Activated gamma-delta T cell treated with Interleukin-2 at 50 U/mL for 16 hours (primary cell): Measurements from ENCODE around the gene ZNF22.
A peak's percentile ranks its signal among the peaks of the same experiment; 100 is the strongest.

Source experiments
- DNase-seq: peaks from one replicate; pipeline ENCODE4 v3.0.0-alpha.2; 2020

Gene ZNF22

GRCh38 chr10:45000752-45001380 is at the start of gene ZNF22:
ZNF22 (plus strand) TSS chr10:45000923; CDS start chr10:45003369, 2,446 bp downstream.
- DNase-seq: peak; percentile 77

- no peak for DNase-seq
Observed at GRCh38 chr10:44951576-44952226, 49.0 kb upstream of the ZNF22 start.

DNA sequence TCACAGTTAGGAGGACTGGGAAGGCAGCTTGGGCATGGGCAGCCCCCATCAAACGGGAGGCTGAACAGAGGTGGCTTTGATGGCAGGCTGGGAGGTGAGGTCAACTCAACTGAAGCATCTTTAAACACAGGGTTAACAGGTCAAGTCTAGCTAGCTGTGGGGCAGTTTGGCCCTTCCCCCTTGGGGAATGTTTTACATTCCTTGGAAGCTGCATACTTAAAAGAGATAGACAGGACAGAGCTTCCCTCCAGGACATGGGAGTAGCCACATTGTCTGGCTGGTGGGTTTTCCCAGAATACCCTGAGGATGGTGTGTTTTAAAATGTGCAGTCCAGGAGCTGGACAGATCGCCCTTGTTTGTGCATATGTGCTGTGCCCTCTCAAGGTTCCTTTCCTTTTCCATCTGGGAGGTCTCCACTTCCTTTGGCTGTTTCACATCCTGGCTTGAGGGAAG is 47.9 kb upstream of the ZNF22 start:
- DNase-seq: no peak

DNA sequence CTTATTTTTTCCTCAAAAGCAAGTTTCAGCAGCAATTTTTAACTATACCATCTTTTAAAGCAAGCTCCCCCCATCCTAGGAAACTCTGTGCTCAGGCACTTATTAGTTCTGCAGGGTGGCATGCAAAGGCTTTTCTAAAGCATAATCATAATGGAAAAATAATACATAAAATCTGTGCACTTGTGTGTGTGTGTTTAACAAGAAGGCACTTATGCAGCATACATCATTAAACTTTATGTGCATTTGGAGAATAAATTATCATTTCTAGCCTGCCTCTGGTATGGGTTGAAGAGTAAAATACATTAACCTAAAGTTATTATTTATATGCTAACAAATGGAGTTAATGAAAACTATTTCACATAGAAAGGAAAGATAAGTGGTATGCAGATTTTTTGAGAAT is 46.7 kb upstream of the ZNF22 start:
- no peak for DNase-seq

- no peak for DNase-seq
Observed at GRCh38 chr10:44954962-44955361, 45.8 kb upstream of the ZNF22 start.

GRCh38 chr10:44955413-44956070 is 45.2 kb upstream of the ZNF22 start:
- no peak for DNase-seq

DNA sequence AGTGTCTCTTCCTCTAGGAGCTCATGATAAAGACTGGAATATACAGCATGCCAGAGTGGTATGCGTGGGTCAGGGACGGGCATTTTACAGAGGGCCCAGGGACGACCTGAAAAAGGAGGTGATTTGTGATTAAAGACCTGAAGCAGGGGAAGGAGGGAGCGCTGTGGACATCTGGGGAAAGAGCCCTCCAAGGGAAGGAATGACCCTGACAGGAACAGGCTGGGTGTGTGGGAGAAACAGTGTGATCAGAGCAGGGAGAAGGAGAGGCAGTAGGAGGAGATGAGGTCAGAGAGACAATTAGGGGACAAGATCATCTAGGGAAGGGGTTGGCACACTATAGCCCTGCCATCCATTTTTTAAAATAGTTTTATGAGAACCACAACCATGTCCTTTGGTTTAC is 44.5 kb upstream of the ZNF22 start:
- no peak for DNase-seq

- no peak for DNase-seq
Observed at GRCh38 chr10:44956717-44957706, 43.7 kb upstream of the ZNF22 start.

DNA sequence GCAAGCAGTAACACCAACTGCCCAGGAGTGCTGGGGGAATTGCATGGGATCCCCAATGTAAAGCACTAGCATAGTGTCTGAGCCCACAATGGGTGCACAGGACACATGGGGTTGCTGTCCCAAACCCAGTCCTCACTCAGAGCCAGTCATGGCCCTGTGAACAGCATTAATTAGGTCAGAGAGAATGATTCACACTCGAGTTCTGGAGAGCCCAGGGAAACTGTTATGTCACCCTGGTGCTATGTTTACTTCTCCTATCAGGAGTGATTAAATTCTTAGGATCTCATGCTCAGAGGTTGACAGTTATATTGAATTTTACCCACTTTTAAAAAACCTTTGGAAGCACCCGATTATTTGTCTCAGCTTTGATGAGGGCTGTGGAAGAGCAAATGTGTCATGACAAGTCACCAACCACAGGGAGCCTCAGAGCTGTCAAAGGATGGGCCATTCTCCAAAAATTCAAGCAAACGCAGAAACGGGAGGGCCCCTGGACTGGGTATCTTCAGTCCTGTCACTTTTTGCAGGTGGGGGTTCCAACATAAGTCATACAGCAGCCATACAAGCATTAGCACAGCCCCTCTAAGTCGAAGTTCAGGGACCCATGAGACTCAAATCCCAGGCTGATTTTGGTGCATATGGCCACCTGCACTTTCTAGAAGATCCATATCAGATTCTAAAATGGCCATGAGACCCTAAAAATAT is 42.4 kb upstream of the ZNF22 start:
- no peak for DNase-seq

DNA sequence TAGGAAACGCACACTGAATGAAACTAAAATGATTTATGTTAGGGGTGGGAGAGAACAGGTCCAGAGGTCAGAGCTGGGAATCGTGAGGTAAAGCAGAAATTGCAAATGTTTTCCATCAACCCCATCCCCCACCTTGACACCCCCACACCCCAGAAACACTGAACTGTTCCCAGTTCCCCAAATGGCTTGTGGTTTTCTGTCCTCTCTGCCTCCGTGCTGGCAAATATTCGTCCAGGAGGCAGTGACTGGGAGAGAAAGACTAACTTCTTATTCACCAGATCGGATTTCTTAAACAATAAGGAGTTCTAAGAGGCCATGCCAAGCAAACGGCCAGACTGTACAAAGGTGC is 41.9 kb upstream of the ZNF22 start:
- no peak for DNase-seq

GRCh38 chr10:44959247-44960087 is 41.3 kb upstream of the ZNF22 start, which contains the start of gene RASSF4:
RASSF4 (plus strand) TSS chr10:44959802; CDS start chr10:44970203, 10,401 bp downstream.
- peak; percentile 92 for DNase-seq

DNA sequence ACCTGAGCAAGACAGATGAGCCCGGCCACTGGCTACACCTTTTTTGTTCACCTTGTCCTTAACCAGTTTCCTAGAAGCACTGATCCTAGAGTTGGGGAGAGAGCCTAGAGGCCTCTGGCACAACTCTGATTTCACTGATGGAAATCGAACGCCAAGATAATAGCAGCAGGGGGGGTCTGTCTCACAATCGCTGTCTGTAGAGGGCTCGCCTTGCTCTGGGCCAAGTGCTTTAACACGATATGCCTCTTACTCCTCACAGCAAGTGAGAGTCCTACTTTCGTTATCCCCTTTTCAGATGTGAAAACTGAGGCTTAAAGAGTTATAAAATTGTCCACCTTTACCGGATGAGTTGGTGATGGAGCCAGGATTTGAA is 40.6 kb upstream of the ZNF22 start:
- no peak for DNase-seq

DNA sequence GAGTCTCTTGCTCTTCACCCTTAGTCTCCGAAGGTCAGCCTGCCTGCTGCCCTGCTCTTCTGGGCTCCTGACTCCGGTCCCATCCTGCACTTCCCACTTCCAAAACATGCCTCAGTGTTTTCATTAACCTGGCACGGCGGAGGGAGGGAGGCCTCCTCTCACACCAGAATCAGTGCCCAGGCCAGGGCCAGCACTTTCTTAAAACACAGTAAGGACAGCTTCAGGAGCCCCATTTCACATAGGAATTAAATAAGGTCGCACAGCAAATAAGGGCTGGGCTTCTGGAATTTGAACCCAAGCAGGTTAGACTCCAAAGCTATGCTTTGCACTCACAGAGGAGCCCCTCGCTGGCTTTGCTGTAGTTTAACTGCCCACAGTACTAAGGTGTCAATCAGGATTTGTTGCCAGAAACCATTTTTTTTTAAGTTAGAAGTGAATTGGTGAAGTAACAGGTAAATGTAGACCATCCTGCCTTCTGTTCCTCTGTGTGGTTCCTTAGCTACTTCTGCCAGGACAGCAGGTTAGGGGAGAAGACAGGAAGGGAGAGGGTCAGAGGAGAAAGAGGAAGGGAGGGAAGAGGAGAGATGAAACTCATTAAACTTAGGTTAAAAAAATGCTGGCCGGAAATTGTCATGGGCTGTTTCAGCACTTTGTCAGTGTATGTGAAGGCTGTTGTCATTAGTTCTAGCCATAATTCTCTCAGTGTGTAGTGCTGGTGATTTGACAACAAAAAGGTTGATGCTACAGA is 40.1 kb upstream of the ZNF22 start:
- no peak for DNase-seq

GRCh38 chr10:44961230-44961571 is 39.5 kb upstream of the ZNF22 start:
- no peak for DNase-seq

GRCh38 chr10:44961931-44962750 is 38.6 kb upstream of the ZNF22 start:
- DNase-seq: no peak

- no peak for DNase-seq
Observed at GRCh38 chr10:44962870-44963738, 37.6 kb upstream of the ZNF22 start.

DNA sequence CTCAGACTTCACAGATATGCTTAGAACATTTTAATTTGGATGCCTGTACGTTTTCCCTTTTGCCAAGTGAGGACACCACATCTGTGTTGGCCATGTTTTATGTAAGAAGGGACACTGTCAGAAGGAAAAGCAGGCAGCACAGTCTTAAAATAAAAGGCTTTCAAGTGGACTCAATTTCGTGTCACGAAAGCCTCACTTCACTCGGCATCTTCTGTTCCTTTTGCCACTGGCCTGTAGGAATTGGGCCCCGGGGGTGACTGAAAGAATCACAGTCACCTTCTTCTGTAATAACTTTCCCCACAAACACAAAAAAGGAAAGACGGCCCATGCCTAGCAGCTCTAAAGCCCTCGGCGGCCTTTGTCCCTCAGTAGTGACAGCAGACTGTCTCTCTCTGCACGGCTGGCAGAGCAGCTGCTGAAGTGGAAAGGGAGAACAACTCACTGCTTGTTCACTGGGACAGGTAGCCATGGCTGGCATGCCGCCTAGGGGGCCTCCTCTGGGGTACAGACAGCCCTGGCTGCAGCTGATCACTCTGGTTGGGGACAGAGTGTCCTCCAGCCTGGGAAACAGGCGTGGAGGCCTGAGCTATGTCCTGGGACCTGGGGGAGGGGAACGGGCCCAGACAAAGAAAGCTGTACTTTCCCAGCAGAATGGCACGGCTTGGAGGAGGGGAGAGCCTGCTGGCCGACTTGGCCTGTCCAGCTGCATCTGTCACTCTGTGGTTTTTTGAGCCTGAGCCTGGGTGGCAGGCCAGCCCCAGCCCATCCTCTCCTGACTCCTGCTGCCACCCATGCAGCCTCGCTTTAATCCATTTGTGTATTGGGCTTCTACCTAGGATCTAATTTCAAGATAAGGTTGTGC is 36.7 kb upstream of the ZNF22 start:
- no peak for DNase-seq

DNA sequence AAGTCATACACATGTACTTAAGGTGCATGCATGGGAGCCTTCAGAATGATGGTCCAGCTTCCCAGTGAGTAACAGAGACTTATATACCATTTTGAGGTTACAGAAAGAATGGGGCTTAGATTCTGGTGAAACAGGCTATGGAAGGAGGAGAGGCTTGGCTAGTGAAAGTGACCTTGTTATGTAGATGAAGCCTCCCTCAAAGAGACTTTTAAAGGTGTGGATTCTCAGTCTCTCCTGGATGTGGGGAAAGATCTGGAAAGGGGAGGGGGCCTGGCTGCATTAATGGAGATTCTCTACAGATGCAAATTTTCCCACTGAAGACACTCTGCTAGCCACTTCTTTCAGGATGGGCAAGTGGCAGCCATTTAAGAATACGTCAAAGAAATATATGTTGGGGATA is 35.6 kb upstream of the ZNF22 start:
- no peak for DNase-seq
